ENCODE data around the gene ALLC. TPM values are rescaled to one million over a fixed set of nuclear protein-coding genes. Genes with fewer than 3 reads are reported as not detected.
"Not testable (repeated sequence)": the region's sequence is repeated elsewhere in the genome, so short reads cannot be mapped to it uniquely, and the experiment has no call there.

ALLC gene
- total RNA-seq, 6 experiments from 2014 or later = not detected

- Mint-ChIP-seq H3K4me3 (no peak overlapping the region), H3K27me3 (ENCODE audit: insufficient read depth) (peaks cover 5% of the 10 kb centered on the region; the same call in 1 of the 2 replicates), H3K4me1 (ENCODE audit: low read depth) (peaks cover 6% of the 10 kb centered on the region; the same call in 1 of the 2 replicates), H3K36me3 (ENCODE audit: low read depth) (peaks cover 4% of the 10 kb centered on the region), H3K27ac (no peak overlapping the region), H3K9me3 (peaks cover 6% of the 10 kb centered on the region)
- no peak for DNase-seq
- TF ChIP-seq CTCF (IDR thresholded peaks at IDR 0.05) = no peak
Measured at GRCh38 chr2:3618367-3618766, 39.6 kb upstream of the ALLC start.

- TF ChIP-seq CTCF (IDR thresholded peaks at IDR 0.05) = no peak
- peaks cover 8% of the 10 kb centered on the region; the same call in 1 of the 2 replicates for H3K27me3 Mint-ChIP-seq (ENCODE audit: insufficient read depth)
- peaks cover 6% of the 10 kb centered on the region for H3K9me3 Mint-ChIP-seq
- no peak overlapping the region for H3K4me3 Mint-ChIP-seq
- no peak overlapping the region for H3K27ac Mint-ChIP-seq
- H3K36me3 Mint-ChIP-seq (ENCODE audit: low read depth) = peaks cover 4% of the 10 kb centered on the region
- DNase-seq = no peak
- peaks cover 6% of the 10 kb centered on the region; the same call in 1 of the 2 replicates for H3K4me1 Mint-ChIP-seq (ENCODE audit: low read depth)
Measured at GRCh38 chr2:3619033-3619432, 39.0 kb upstream of the ALLC start.

- not testable (repeated sequence) for H3K4me1 Mint-ChIP-seq (ENCODE audit: low read depth); H3K9me3 Mint-ChIP-seq
Measured at GRCh38 chr2:3619661-3620060, 38.3 kb upstream of the ALLC start.

GRCh38 chr2:3620834-3621233, 37.2 kb upstream of the ALLC start:
- Mint-ChIP-seq H3K4me1 (ENCODE audit: low read depth) (peaks cover 6% of the 10 kb centered on the region; the same call in 1 of the 2 replicates), H3K4me3 (peak overlapping the region; percentile 18; the same call in 1 of the 2 replicates), H3K36me3 (ENCODE audit: low read depth) (no peaks in the 10 kb centered on the region), H3K27ac (no peak overlapping the region), H3K27me3 (ENCODE audit: insufficient read depth) (peaks cover 16% of the 10 kb centered on the region; the same call in 1 of the 2 replicates), H3K9me3 (no peaks in the 10 kb centered on the region)
- no peak for DNase-seq
- no peak for TF ChIP-seq CTCF (IDR thresholded peaks at IDR 0.05)

More at GRCh38 chr2:3619661-3620060, 38.3 kb upstream of the ALLC start:
- not testable (repeated sequence) for H3K4me3 Mint-ChIP-seq; H3K27ac Mint-ChIP-seq; DNase-seq; H3K36me3 Mint-ChIP-seq (ENCODE audit: low read depth)
- H3K27me3 Mint-ChIP-seq (ENCODE audit: insufficient read depth) = peaks cover 13% of the 10 kb centered on the region; the same call in 1 of the 2 replicates

- TF ChIP-seq CTCF (IDR thresholded peaks at IDR 0.05) = no peak
- no peaks in the 10 kb centered on the region for H3K36me3 Mint-ChIP-seq (ENCODE audit: low read depth)
- H3K27ac Mint-ChIP-seq = no peak overlapping the region
- H3K4me3 Mint-ChIP-seq = no peak overlapping the region
- peaks cover 17% of the 10 kb centered on the region; the same call in 1 of the 2 replicates for H3K27me3 Mint-ChIP-seq (ENCODE audit: insufficient read depth)
- H3K9me3 Mint-ChIP-seq = no peaks in the 10 kb centered on the region
- no peak for DNase-seq
- peaks cover 11% of the 10 kb centered on the region; the same call in 1 of the 2 replicates for H3K4me1 Mint-ChIP-seq (ENCODE audit: low read depth)
Measured at GRCh38 chr2:3622967-3623366, 35.0 kb upstream of the ALLC start.

- Mint-ChIP-seq H3K27me3 (ENCODE audit: insufficient read depth) (peaks cover 17% of the 10 kb centered on the region; the same call in 1 of the 2 replicates), H3K4me3 (no peak overlapping the region), H3K9me3 (no peaks in the 10 kb centered on the region), H3K36me3 (ENCODE audit: low read depth) (no peaks in the 10 kb centered on the region), H3K27ac (no peak overlapping the region), H3K4me1 (ENCODE audit: low read depth) (peaks cover 11% of the 10 kb centered on the region; the same call in 1 of the 2 replicates)
- TF ChIP-seq CTCF (IDR thresholded peaks at IDR 0.05) = no peak
- DNase-seq = no peak
Measured at GRCh38 chr2:3624059-3624794, 33.8 kb upstream of the ALLC start.

All from HFFc6 (cell line).